SK-N-MC (cell line): ENCODE results near the gene JPH3.

ENCODE experiments used
- EZH2 ChIP-seq: fragments of 200-600 bp; sonication (generic); IDR thresholded peaks from one replicate; pipeline ENCODE4 v1.6.1; 2017; ENCODE audit warnings: antibody characterized with exemption
- FOXP2 ChIP-seq: optimal IDR thresholded peaks from 2 replicates; pipeline ENCODE3; 2011; ENCODE audit warnings: mild to moderate bottlenecking, moderate library complexity; ENCODE audit not compliant: insufficient read depth; ENCODE audit errors: extremely low read length, control extremely low read depth
- POLR2AphosphoS5 ChIP-seq: IDR thresholded peaks from 2 replicates; pipeline ENCODE4 v1.6.1; 2012; ENCODE audit warnings: mild to moderate bottlenecking, low read depth, low read length, borderline replicate concordance

GRCh38 chr16:87720446-87720845 is 118.1 kb downstream of the JPH3 start:
- TF ChIP-seq POLR2AphosphoS5 (no peak), EZH2 (no peak), FOXP2 (no peak)
